MM.1S (cell line): Measurements from ENCODE around the gene TMEM174.

Source experiments
- CTCF ChIP-seq: fragments of 300-600 bp; sonication (generic); IDR thresholded peaks from 2 replicates; pipeline ENCODE4 v1.5.1; 2016; ENCODE audit warnings: antibody characterized with exemption, low read length, mixed read lengths
- EZH2 ChIP-seq: fragments of 300-600 bp; sonication (generic); optimal IDR thresholded peaks from 2 replicates; pipeline ENCODE3; 2017; ENCODE audit warnings: low read depth, mild to moderate bottlenecking, antibody characterized with exemption, low read length, mixed read lengths
- EZH2phosphoT487 ChIP-seq: fragments of 300-600 bp; sonication (generic); IDR thresholded peaks from 2 replicates; pipeline ENCODE4 v1.6.1; 2018; ENCODE audit warnings: antibody characterized with exemption, low read length

- TF ChIP-seq CTCF (no peak), EZH2 (no peak), EZH2phosphoT487 (no peak)
Observed at GRCh38 chr5:73222173-73222572, 49.2 kb downstream of the TMEM174 start.
